HCT116 (cell line): ENCODE measurements around the gene GBF1. TPM values are rescaled to one million over a fixed set of nuclear protein-coding genes. Genes with fewer than 3 reads are reported as not detected.

Source experiments
- ATAC-seq: fragments of 200-7000 bp; cut with Tn5 transposase; 2 replicates; pipeline ENCODE4 v1.9.1; 2020; ENCODE audit warnings: mild to moderate bottlenecking, moderate library complexity
- BruUV-seq: library from RNA; stranded (reverse); fragments of 400-500 nt; replicated peaks from 2 replicates; lab custom pipeline; 2021; lab: Mats Ljungman, UMichigan
- CTCF ChIA-PET: fragments of 300-600 bp; sonication (Branson Sonifier 250); formaldehyde crosslinking; loops from one replicate; lab custom pipeline; 2021; ENCODE audit warnings: antibody characterized with exemption; lab: Charles Lee
- POLR2A ChIA-PET: fragments of 300-600, 350-600 bp; sonication (Branson Sonifier 250); formaldehyde crosslinking; loops from one replicate; lab custom pipeline; 2021; ENCODE audit warnings: antibody characterized with exemption; lab: Charles Lee
- RAD21 ChIA-PET, 2 experiments: fragments of 300-600 bp; sonication (Branson Sonifier 250); formaldehyde crosslinking; loops; one replicate each; lab custom pipeline; 2023; ENCODE audit warnings: low total read pairs in 2 of 2; ENCODE audit not compliant: uncharacterized antibody in 2 of 2, unreplicated experiment in 2 of 2, low non-redundant PET in 1 of 2; lab: Charles Lee
- DNase-seq: peaks from one replicate; pipeline ENCODE4 v3.0.0-alpha.2; 2010; ENCODE audit warnings: low read depth, low spot score
- H2AFZ ChIP-seq: fragments of 200-600 bp; shearing (Covaris generic), sonication (generic); 2 replicates; pipeline ENCODE4 v1.6.1; 2017; ENCODE audit warnings: low read depth, mixed run types, mixed read lengths, antibody characterized with exemption, low read length; ENCODE audit not compliant: poor library complexity, severe bottlenecking
- H3K27ac ChIP-seq: 2 replicates; pipeline ENCODE4 v1.5.1; 2012; ENCODE audit warnings: low read depth, low read length
- H3K27me3 ChIP-seq: fragments of 200-600 bp; sonication (generic); 2 replicates; pipeline ENCODE4 v1.6.1; 2016; ENCODE audit warnings: mixed run types, low read length, mixed read lengths; ENCODE audit not compliant: insufficient read depth
- H3K36me3 ChIP-seq, 2 experiments: fragments of 200-500 bp in 1 of 2; fragments of 200-600 bp in 1 of 2; sonication (Bioruptor generic) in 1 of 2; sonication (generic) in 1 of 2; 2 replicates each; pipeline versions ENCODE4 v1.5.1 to v1.6.1; 2014 to 2016; ENCODE audit warnings: low read length in 2 of 2, inconsistent platforms in 1 of 2, mixed read lengths in 1 of 2, mixed run types in 1 of 2; ENCODE audit not compliant: insufficient read depth in 2 of 2, control insufficient read depth in 1 of 2
- H3K4me1 ChIP-seq, 2 experiments: fragments of 200-600 bp in 1 of 2; sonication (generic) in 1 of 2; 2 replicates each; pipeline versions ENCODE4 v1.5.1 to v1.6.1; 2012 to 2017; ENCODE audit warnings: low read length in 2 of 2, inconsistent platforms in 1 of 2, mild to moderate bottlenecking in 1 of 2, mixed read lengths in 1 of 2, mixed run types in 1 of 2, moderate library complexity in 1 of 2; ENCODE audit not compliant: insufficient read depth in 2 of 2, control insufficient read depth in 1 of 2
- H3K4me2 ChIP-seq: fragments of 200-600 bp; sonication (generic); 2 replicates; pipeline ENCODE4 v1.6.1; 2017; ENCODE audit warnings: mixed run types, low read length, mixed read lengths
- H3K4me3 ChIP-seq, 2 experiments: fragments of 200-600 bp in 1 of 2; sonication (generic) in 1 of 2; replicated peaks in 1 of 2; 2 replicates each; pipeline ENCODE4 v1.5.1; 2011 to 2016; ENCODE audit warnings: low read length in 2 of 2, control low read depth in 1 of 2, low read depth in 1 of 2, mild to moderate bottlenecking in 1 of 2, mixed read lengths in 1 of 2, mixed run types in 1 of 2
- H3K79me2 ChIP-seq: fragments of 200-600 bp; sonication (generic); 2 replicates; pipeline ENCODE4 v1.6.1; 2017; ENCODE audit warnings: mild to moderate bottlenecking, mixed run types, low read length, moderate library complexity, mixed read lengths; ENCODE audit not compliant: insufficient read depth
- H3K9ac ChIP-seq: fragments of 200-600 bp; sonication (generic); 2 replicates; pipeline ENCODE4 v1.6.1; 2016; ENCODE audit warnings: low read length, mixed read lengths
- H3K9me2 ChIP-seq: fragments of 200-600 bp; sonication (generic), shearing (Covaris generic); 2 replicates; pipeline ENCODE4 v1.6.1; 2017; ENCODE audit warnings: mixed run types, mild to moderate bottlenecking, moderate library complexity; ENCODE audit not compliant: insufficient read depth
- H3K9me3 ChIP-seq, 2 experiments: fragments of 200-500 bp in 1 of 2; fragments of 200-600 bp in 1 of 2; sonication (Bioruptor generic) in 1 of 2; sonication (generic) in 1 of 2; 2 replicates each; pipeline ENCODE4 v1.6.1; 2014 to 2017; ENCODE audit warnings: low read length in 2 of 2, mixed read lengths in 2 of 2, inconsistent platforms in 1 of 2, low read depth in 1 of 2, mild to moderate bottlenecking in 1 of 2, mixed run types in 1 of 2, moderate library complexity in 1 of 2; ENCODE audit not compliant: control insufficient read depth in 1 of 2, insufficient read depth in 1 of 2
- H4K20me1 ChIP-seq: fragments of 200-600 bp; sonication (generic), shearing (Covaris generic); 2 replicates; pipeline ENCODE4 v1.6.1; 2017; ENCODE audit warnings: mixed run types, mild to moderate bottlenecking, moderate library complexity; ENCODE audit not compliant: insufficient read depth
- CBX3 ChIP-seq: IDR thresholded peaks from 2 replicates; pipeline ENCODE4 v1.6.1; 2012; ENCODE audit warnings: low read depth
- CEBPB ChIP-seq: IDR thresholded peaks from 2 replicates; pipeline ENCODE4 v1.6.1; 2012; ENCODE audit warnings: low read depth
- EZH2 ChIP-seq: fragments of 200-600 bp; sonication (generic); IDR thresholded peaks from 2 replicates; pipeline ENCODE4 v1.6.1; 2017; ENCODE audit warnings: antibody characterized with exemption, mixed run types
- FOSL1 ChIP-seq: IDR thresholded peaks from 2 replicates; pipeline ENCODE4 v1.6.1; 2012; ENCODE audit warnings: low read depth
- POLR2AphosphoS5 ChIP-seq: IDR thresholded peaks from 2 replicates; pipeline ENCODE4 v1.6.1; 2011; ENCODE audit warnings: mild to moderate bottlenecking, low read depth, low read length, moderate library complexity
- SP1 ChIP-seq: IDR thresholded peaks from 2 replicates; pipeline ENCODE4 v1.6.1; 2012; ENCODE audit warnings: low read depth
- SRF ChIP-seq: IDR thresholded peaks from 2 replicates; pipeline ENCODE4 v1.6.1; 2012; ENCODE audit warnings: low read depth
- TCF7L2 ChIP-seq: IDR thresholded peaks from 2 replicates; pipeline ENCODE4 v1.7.0; 2011; ENCODE audit warnings: borderline replicate concordance, inconsistent platforms; ENCODE audit not compliant: insufficient read depth, insufficient read length; ENCODE audit errors: extremely low read depth
- YY1 ChIP-seq: IDR thresholded peaks from 2 replicates; pipeline ENCODE4 v1.6.1; 2011; ENCODE audit warnings: low read length, low read depth, moderate library complexity, mild to moderate bottlenecking; ENCODE audit not compliant: insufficient replicate concordance; ENCODE audit errors: extremely low read depth
- ZFX ChIP-seq: fragments of 450-650 bp; IDR thresholded peaks from 2 replicates; pipeline ENCODE4 v1.6.1; 2017
- intact Hi-C: fragments of 100-400 bp; cut with micrococcal nuclease; formaldehyde crosslinking; loops from 2 replicates; pipeline ENCODE4 v1.10.0; 2022
- total RNA-seq: library from RNA; stranded (reverse); gene quantifications from one replicate; pipeline ENCODE4 v1.2.1, GENCODE V29; 2021; ENCODE audit not compliant: unreplicated experiment
- TF ChIP-seq, protein P1 (sequence below), 3 experiments: fragments of 200-600 bp in 1 of 3; sonication (generic) in 1 of 3; IDR thresholded peaks in 2 of 3; conservative IDR thresholded peaks in 1 of 3; 2 replicates each; pipeline ENCODE4 v1.5.1; 2012 to 2017; ENCODE audit warnings: low read depth in 2 of 3, low read length in 2 of 3, antibody characterized with exemption in 1 of 3, borderline replicate concordance in 1 of 3, control low read depth in 1 of 3, mild to moderate bottlenecking in 1 of 3, mixed read lengths in 1 of 3, mixed run types in 1 of 3, moderate library complexity in 1 of 3; ENCODE audit not compliant: insufficient read depth in 1 of 3
- TF ChIP-seq, protein P2 (sequence below): IDR thresholded peaks from 2 replicates; pipeline ENCODE4 v1.6.1; 2012
- TF ChIP-seq, protein P3 (sequence below): IDR thresholded peaks from 2 replicates; pipeline ENCODE4 v1.6.1; 2011; ENCODE audit warnings: mild to moderate bottlenecking, low read length, moderate library complexity; ENCODE audit not compliant: insufficient replicate concordance; ENCODE audit errors: extremely low read depth

The GBF1 gene
- total RNA-seq, 1 experiment from 2014 or later, result 58.9 TPM

DNA sequence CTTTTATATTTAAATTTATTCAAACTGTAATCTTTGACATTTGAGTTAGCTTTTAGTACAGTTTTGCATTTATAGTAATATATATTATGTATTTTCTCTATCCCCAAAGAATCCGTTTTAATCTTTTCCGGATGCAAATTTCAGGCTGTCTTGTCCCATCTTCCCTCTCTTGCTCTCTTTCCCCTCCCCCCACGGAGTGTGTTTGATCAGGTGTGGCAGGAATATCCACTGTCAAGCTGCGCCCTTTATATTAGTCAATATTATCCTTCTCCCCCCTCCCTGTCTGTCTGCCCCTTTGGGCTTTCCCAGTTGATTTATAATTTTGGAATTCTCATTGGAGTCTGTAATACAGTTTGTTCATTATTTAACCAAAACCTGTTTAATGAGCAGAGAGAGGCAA lies 19.0 kb downstream of the GBF1 start:
- Histone ChIP-seq H3K9me2 (no peaks in the 10 kb centered on the region), H3K4me1 (no peaks in the 10 kb centered on the region), H2AFZ (no peak overlapping the region), H3K27me3 (no peaks in the 10 kb centered on the region), H3K9me3 (no peaks in the 10 kb centered on the region), H3K9ac (no peak overlapping the region), H4K20me1 (peaks cover 5% of the 10 kb centered on the region; the same call in 1 of the 2 replicates), H3K4me3 (no peak overlapping the region), H3K36me3 (peaks cover 17 to 20% of the 10 kb centered on the region in 2 experiments)
- DNase-seq, result no peak
- intact Hi-C loops, result no loop called here
- TF ChIP-seq, protein P1, sequence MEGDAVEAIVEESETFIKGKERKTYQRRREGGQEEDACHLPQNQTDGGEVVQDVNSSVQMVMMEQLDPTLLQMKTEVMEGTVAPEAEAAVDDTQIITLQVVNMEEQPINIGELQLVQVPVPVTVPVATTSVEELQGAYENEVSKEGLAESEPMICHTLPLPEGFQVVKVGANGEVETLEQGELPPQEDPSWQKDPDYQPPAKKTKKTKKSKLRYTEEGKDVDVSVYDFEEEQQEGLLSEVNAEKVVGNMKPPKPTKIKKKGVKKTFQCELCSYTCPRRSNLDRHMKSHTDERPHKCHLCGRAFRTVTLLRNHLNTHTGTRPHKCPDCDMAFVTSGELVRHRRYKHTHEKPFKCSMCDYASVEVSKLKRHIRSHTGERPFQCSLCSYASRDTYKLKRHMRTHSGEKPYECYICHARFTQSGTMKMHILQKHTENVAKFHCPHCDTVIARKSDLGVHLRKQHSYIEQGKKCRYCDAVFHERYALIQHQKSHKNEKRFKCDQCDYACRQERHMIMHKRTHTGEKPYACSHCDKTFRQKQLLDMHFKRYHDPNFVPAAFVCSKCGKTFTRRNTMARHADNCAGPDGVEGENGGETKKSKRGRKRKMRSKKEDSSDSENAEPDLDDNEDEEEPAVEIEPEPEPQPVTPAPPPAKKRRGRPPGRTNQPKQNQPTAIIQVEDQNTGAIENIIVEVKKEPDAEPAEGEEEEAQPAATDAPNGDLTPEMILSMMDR (IDR thresholded peaks at IDR 0.05 in 2 of 3, conservative IDR thresholded peaks at IDR 0.05 in 1 of 3; ENCODE audit: borderline replicate concordance in 1 of 3, insufficient read depth in 1 of 3, low read depth in 2 of 3, low read length in 2 of 3), result no peak
- no peak for TF ChIP-seq SP1
- no peak for TF ChIP-seq FOSL1
- TF ChIP-seq, protein P2, sequence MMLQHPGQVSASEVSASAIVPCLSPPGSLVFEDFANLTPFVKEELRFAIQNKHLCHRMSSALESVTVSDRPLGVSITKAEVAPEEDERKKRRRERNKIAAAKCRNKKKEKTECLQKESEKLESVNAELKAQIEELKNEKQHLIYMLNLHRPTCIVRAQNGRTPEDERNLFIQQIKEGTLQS, result no peak
- no peak for TF ChIP-seq POLR2AphosphoS5
- no peak for TF ChIP-seq CBX3
- TF ChIP-seq TCF7L2, result no peak
- TF ChIP-seq ZFX, result no peak
- TF ChIP-seq EZH2, result no peak
- TF ChIP-seq SRF, result no peak
- TF ChIP-seq, protein P3, sequence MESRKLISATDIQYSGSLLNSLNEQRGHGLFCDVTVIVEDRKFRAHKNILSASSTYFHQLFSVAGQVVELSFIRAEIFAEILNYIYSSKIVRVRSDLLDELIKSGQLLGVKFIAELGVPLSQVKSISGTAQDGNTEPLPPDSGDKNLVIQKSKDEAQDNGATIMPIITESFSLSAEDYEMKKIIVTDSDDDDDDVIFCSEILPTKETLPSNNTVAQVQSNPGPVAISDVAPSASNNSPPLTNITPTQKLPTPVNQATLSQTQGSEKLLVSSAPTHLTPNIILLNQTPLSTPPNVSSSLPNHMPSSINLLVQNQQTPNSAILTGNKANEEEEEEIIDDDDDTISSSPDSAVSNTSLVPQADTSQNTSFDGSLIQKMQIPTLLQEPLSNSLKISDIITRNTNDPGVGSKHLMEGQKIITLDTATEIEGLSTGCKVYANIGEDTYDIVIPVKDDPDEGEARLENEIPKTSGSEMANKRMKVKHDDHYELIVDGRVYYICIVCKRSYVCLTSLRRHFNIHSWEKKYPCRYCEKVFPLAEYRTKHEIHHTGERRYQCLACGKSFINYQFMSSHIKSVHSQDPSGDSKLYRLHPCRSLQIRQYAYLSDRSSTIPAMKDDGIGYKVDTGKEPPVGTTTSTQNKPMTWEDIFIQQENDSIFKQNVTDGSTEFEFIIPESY, result no peak
- no peak for TF ChIP-seq CEBPB
- no peak for TF ChIP-seq YY1
- TF ChIP-seq, all 23 proteins: peak for 0
- ChIA-PET CTCF (no interaction called here), RAD21 (no interaction called here), POLR2A (interaction anchor here (0.5 kb wide), 1 partner anchor 28 kb away, joined by 3 read pairs; no protein-coding TSS in a partner anchor)
- Histone ChIP-seq H3K4me2 (no peak overlapping the region), H3K27ac (no peak overlapping the region), H3K79me2 (peaks cover 53% of the 10 kb centered on the region)
- no TSS peak for BruUV-seq
- ATAC-seq, result no peak
